Measurements from ENCODE around the gene FOXO3. TPM values are rescaled to one million over a fixed set of nuclear protein-coding genes. Genes with fewer than 3 reads are reported as not detected.

Gene FOXO3
- total and polyA plus RNA-seq, 2 of the 13 experiments (the other 11 are each of a cell fraction or from before 2014, with no cell fraction given): 16.0 to 22.5 TPM

DNA sequence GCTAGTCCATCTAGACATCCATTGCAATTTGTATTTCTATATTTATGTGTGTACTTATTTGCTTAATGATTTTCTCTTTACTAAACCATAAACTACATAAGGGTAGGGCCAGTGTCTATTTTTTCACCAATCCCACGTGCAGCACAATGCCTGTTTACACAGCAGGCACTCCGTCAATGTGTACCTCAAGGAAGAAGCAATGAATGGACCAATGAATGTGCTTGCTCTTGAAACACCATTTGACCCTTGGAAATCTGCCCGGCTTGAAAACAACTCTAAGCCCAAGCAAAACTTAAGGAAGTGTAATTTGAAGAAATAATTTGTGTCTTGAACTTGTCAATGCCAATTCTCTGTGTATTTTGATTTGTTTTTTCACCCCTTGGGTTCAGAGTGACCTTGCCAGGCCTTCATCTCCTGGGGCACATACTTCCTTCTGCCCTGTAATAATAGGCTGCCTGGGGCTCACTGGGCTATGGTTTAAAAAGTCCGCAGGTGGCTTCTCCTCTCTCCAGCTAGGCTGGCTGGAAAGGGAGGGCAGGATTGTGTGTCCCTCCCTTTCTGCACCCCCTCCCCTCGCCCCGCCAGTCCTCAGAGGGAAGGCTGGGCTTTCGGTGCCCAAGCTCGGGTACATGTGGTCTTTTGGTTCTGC lies 146.7 kb downstream of the FOXO3 start (continued):
- TF ChIP-seq, protein P1, sequence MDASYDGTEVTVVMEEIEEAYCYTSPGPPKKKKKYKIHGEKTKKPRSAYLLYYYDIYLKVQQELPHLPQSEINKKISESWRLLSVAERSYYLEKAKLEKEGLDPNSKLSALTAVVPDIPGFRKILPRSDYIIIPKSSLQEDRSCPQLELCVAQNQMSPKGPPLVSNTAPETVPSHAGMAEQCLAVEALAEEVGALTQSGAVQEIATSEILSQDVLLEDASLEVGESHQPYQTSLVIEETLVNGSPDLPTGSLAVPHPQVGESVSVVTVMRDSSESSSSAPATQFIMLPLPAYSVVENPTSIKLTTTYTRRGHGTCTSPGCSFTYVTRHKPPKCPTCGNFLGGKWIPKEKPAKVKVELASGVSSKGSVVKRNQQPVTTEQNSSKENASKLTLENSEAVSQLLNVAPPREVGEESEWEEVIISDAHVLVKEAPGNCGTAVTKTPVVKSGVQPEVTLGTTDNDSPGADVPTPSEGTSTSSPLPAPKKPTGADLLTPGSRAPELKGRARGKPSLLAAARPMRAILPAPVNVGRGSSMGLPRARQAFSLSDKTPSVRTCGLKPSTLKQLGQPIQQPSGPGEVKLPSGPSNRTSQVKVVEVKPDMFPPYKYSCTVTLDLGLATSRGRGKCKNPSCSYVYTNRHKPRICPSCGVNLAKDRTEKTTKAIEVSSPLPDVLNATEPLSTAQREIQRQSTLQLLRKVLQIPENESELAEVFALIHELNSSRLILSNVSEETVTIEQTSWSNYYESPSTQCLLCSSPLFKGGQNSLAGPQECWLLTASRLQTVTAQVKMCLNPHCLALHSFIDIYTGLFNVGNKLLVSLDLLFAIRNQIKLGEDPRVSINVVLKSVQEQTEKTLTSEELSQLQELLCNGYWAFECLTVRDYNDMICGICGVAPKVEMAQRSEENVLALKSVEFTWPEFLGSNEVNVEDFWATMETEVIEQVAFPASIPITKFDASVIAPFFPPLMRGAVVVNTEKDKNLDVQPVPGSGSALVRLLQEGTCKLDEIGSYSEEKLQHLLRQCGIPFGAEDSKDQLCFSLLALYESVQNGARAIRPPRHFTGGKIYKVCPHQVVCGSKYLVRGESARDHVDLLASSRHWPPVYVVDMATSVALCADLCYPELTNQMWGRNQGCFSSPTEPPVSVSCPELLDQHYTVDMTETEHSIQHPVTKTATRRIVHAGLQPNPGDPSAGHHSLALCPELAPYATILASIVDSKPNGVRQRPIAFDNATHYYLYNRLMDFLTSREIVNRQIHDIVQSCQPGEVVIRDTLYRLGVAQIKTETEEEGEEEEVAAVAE (CRISPR knock-in tag; IDR thresholded peaks at IDR 0.05; ENCODE audit: borderline replicate concordance): peak; percentile 63; the same call in 1 of the 2 replicates
- TF ChIP-seq NFYB (CRISPR knock-in tag; IDR thresholded peaks at IDR 0.05): peak; percentile 30; the same call in 1 of the 2 replicates
- TF ChIP-seq ZNF256 (CRISPR knock-in tag; conservative IDR thresholded peaks at IDR 0.05): no peak
- TF ChIP-seq, protein P2, sequence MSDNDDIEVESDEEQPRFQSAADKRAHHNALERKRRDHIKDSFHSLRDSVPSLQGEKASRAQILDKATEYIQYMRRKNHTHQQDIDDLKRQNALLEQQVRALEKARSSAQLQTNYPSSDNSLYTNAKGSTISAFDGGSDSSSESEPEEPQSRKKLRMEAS (IDR thresholded peaks at IDR 0.05): peak; percentile 74
- 0 out of 2 replicates have a peak, but pooled peaks have one; percentile 30 for TF ChIP-seq ZNF644 (CRISPR knock-in tag; IDR thresholded peaks at IDR 0.05; ENCODE audit: low read depth)
- TF ChIP-seq HMG20A (CRISPR knock-in tag; IDR thresholded peaks at IDR 0.05; ENCODE audit: borderline replicate concordance): peak; percentile 11; the same call in 1 of the 2 replicates
- TF ChIP-seq, protein P3, sequence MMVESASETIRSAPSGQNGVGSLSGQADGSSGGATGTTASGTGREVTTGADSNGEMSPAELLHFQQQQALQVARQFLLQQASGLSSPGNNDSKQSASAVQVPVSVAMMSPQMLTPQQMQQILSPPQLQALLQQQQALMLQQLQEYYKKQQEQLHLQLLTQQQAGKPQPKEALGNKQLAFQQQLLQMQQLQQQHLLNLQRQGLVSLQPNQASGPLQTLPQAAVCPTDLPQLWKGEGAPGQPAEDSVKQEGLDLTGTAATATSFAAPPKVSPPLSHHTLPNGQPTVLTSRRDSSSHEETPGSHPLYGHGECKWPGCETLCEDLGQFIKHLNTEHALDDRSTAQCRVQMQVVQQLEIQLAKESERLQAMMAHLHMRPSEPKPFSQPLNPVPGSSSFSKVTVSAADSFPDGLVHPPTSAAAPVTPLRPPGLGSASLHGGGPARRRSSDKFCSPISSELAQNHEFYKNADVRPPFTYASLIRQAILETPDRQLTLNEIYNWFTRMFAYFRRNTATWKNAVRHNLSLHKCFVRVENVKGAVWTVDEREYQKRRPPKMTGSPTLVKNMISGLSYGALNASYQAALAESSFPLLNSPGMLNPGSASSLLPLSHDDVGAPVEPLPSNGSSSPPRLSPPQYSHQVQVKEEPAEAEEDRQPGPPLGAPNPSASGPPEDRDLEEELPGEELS (CRISPR knock-in tag; IDR thresholded peaks at IDR 0.05): 0 out of 2 replicates have a peak, but pooled peaks have one; percentile 23
- TF ChIP-seq, protein P4, sequence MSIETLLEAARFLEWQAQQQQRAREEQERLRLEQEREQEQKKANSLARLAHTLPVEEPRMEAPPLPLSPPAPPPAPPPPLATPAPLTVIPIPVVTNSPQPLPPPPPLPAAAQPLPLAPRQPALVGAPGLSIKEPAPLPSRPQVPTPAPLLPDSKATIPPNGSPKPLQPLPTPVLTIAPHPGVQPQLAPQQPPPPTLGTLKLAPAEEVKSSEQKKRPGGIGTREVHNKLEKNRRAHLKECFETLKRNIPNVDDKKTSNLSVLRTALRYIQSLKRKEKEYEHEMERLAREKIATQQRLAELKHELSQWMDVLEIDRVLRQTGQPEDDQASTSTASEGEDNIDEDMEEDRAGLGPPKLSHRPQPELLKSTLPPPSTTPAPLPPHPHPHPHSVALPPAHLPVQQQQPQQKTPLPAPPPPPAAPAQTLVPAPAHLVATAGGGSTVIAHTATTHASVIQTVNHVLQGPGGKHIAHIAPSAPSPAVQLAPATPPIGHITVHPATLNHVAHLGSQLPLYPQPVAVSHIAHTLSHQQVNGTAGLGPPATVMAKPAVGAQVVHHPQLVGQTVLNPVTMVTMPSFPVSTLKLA (IDR thresholded peaks at IDR 0.05): peak; percentile 40
- 0 out of 2 replicates have a peak, but pooled peaks have one; percentile 36 for TF ChIP-seq ZMYM4 (CRISPR knock-in tag; IDR thresholded peaks at IDR 0.05)
- no peak for TF ChIP-seq FOXA1 (IDR thresholded peaks at IDR 0.05)
- peak; percentile 91 for TF ChIP-seq FOXA1 (CRISPR knock-in tag; IDR thresholded peaks at IDR 0.05)
- TF ChIP-seq, protein P5, sequence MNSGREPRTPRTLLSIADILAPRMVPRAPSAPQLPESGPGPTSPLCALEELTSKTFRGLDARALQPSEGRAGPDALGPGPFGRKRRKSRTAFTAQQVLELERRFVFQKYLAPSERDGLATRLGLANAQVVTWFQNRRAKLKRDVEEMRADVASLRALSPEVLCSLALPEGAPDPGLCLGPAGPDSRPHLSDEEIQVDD (CRISPR knock-in tag; IDR thresholded peaks at IDR 0.05; ENCODE audit: borderline replicate concordance): no peak
- TF ChIP-seq SOX13 (IDR thresholded peaks at IDR 0.05): no peak
- TF ChIP-seq SOX13 (CRISPR knock-in tag; conservative IDR thresholded peaks at IDR 0.05 in 1 of 2, IDR thresholded peaks at IDR 0.05 in 1 of 2): peak in 1 of 2 experiments; percentile 57; a peak in 2 of 4 replicates
- no peak for TF ChIP-seq ARID2 (CRISPR knock-in tag; IDR thresholded peaks at IDR 0.05; ENCODE audit: borderline replicate concordance)
- TF ChIP-seq SOX5 (CRISPR knock-in tag; IDR thresholded peaks at IDR 0.05; ENCODE audit: borderline replicate concordance): peak; percentile 49; the same call in 1 of the 2 replicates
- peak; percentile 62 for TF ChIP-seq SAP130 (CRISPR knock-in tag; IDR thresholded peaks at IDR 0.05; ENCODE audit: low read depth)
